Erythroblast (primary cell): ENCODE measurements around the gene TRAF2.

Experiments
- GATA1 ChIP-seq: IDR thresholded peaks from 2 replicates; pipeline ENCODE4 v1.6.1; 2011; ENCODE audit warnings: low read depth, mild to moderate bottlenecking, control low read depth, low read length, moderate library complexity
- POLR2A ChIP-seq: IDR thresholded peaks from 2 replicates; pipeline ENCODE4 v1.6.1; 2011; ENCODE audit warnings: mild to moderate bottlenecking, low read length

GRCh38 chr9:136854842-136855460, 31.4 kb upstream of the TRAF2 start:
- TF ChIP-seq POLR2A (no peak), GATA1 (no peak)
